GM23248 (cell line): Measurements from ENCODE around the gene THG1L.

ENCODE experiments used
- EZH2 ChIP-seq: fragments of 200-600 bp; sonication (generic); IDR thresholded peaks from 2 replicates; pipeline ENCODE4 v1.6.1; 2018; ENCODE audit warnings: antibody characterized with exemption, mild to moderate bottlenecking; ENCODE audit not compliant: insufficient read depth, poor library complexity, severe bottlenecking
- EZH2phosphoT487 ChIP-seq: fragments of 200-600 bp; sonication (generic); IDR thresholded peaks from 2 replicates; pipeline ENCODE4 v1.6.1; 2018; ENCODE audit warnings: antibody characterized with exemption, moderate library complexity, mild to moderate bottlenecking, low read depth; ENCODE audit not compliant: insufficient read depth

DNA sequence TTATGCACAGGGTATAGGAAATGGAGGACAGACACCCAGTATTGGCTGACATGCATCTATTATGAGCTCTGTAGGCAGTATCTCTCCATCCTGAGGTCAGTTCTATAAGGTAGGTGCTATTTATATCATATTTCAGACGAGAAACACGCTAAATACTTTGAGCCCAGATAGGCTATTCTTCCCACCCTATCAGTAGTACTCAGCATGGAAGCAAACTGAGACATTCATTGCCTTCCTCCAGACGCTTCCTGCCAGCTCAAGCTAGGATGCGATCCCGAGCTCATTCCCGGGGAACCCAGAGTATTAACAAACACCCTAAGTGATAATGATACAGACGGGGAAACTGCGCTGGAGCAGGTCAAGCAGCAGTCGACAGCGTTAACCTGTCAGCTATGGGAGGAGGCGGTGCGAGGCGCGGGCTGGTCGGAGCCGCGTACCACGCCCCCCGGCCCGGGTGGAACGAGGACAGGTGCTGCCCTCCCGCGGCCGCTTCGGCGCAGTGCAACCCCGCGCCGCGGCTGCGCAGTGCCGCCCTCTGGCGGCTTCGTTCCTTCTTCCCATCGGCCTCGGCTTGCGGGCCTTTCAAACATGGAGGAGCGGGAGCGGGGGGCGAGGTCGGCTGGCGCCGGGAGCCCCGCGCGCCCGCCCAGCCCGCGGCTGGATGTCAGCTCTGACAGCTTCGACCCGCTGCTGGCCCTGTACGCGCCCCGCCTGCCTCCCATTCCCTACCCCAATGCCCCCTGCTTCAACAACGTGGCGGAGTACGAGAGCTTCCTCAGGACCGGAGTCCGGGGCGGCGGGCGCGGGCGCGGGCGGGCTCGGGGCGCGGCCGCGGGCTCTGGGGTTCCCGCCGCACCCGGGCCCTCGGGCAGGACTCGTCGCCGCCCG is 12.2 kb downstream of the THG1L start, which contains the start of gene LSM11:
- TF ChIP-seq EZH2phosphoT487 (no peak), EZH2 (no peak)
